ENCODE results near the gene CCDC30.

GRCh38 chr1:42429603-42430002 lies 33.5 kb upstream of the CCDC30 start:
- TF ChIP-seq CTCF (IDR thresholded peaks at IDR 0.05) (no peak), EZH2 (IDR thresholded peaks at IDR 0.05) (no peak), EZH2phosphoT487 (IDR thresholded peaks at IDR 0.05) (no peak)

All from neural progenitor cell (in vitro differentiated cells).